ENCODE results near the gene C10orf71. TPM values are rescaled to one million over a fixed set of nuclear protein-coding genes. Genes with fewer than 3 reads are reported as not detected.

C10orf71 gene
- total RNA-seq, 1 donor from 2014 or later = not detected

- DNase-seq (ENCODE audit: low read depth, low spot score) = no peak
- peaks cover 6% of the 10 kb centered on the region for H3K4me1 Mint-ChIP-seq
- no peaks in the 10 kb centered on the region for H3K27me3 Mint-ChIP-seq (ENCODE audit: low read depth)
- no peak overlapping the region for H3K4me3 Mint-ChIP-seq
- no peaks in the 10 kb centered on the region for H3K36me3 Mint-ChIP-seq (ENCODE audit: low read depth)
- H3K9me3 Mint-ChIP-seq = no peaks in the 10 kb centered on the region
- peak overlapping the region; percentile 40 for H3K27ac Mint-ChIP-seq (ENCODE audit: unreplicated experiment)
- TF ChIP-seq, protein P1, sequence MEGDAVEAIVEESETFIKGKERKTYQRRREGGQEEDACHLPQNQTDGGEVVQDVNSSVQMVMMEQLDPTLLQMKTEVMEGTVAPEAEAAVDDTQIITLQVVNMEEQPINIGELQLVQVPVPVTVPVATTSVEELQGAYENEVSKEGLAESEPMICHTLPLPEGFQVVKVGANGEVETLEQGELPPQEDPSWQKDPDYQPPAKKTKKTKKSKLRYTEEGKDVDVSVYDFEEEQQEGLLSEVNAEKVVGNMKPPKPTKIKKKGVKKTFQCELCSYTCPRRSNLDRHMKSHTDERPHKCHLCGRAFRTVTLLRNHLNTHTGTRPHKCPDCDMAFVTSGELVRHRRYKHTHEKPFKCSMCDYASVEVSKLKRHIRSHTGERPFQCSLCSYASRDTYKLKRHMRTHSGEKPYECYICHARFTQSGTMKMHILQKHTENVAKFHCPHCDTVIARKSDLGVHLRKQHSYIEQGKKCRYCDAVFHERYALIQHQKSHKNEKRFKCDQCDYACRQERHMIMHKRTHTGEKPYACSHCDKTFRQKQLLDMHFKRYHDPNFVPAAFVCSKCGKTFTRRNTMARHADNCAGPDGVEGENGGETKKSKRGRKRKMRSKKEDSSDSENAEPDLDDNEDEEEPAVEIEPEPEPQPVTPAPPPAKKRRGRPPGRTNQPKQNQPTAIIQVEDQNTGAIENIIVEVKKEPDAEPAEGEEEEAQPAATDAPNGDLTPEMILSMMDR (conservative IDR thresholded peaks at IDR 0.05) = no peak
Observed at GRCh38 chr10:49359349-49360270, 60.6 kb downstream of the C10orf71 start.

- H3K27ac Mint-ChIP-seq (ENCODE audit: unreplicated experiment) = peak overlapping the region; percentile 40
- H3K9me3 Mint-ChIP-seq = no peaks in the 10 kb centered on the region
- TF ChIP-seq, protein P1 (conservative IDR thresholded peaks at IDR 0.05) = no peak
- H3K27me3 Mint-ChIP-seq (ENCODE audit: low read depth) = no peaks in the 10 kb centered on the region
- H3K36me3 Mint-ChIP-seq (ENCODE audit: low read depth) = no peaks in the 10 kb centered on the region
- no peak overlapping the region for H3K4me3 Mint-ChIP-seq
- no peak for DNase-seq (ENCODE audit: low read depth, low spot score)
- peaks cover 6% of the 10 kb centered on the region for H3K4me1 Mint-ChIP-seq
Observed at GRCh38 chr10:49360271-49361177, 61.6 kb downstream of the C10orf71 start.

DNA sequence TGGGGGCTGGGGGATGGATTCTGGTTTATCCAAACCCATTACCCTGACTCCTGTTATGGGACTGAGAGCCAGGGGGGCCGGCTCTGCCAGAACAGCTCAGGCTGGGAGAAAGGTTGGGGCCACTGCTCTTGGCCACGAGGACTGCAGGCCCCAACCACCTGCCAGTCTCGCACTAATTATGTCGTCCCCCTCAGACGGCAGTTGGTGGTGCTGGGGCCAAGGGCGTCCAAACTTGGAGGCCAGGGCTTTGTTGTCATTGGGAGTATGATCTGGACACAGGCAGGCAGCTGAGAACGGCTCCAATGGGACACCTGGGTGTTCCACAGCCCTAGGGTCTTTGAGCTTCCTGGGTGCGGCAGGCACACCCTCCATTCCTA is 62.2 kb downstream of the C10orf71 start:
- H3K27ac Mint-ChIP-seq (ENCODE audit: unreplicated experiment) = no peak overlapping the region
- H3K4me3 Mint-ChIP-seq = no peak overlapping the region
- no peak for DNase-seq (ENCODE audit: low read depth, low spot score)
- H3K36me3 Mint-ChIP-seq (ENCODE audit: low read depth) = no peaks in the 10 kb centered on the region
- no peaks in the 10 kb centered on the region for H3K27me3 Mint-ChIP-seq (ENCODE audit: low read depth)
- no peaks in the 10 kb centered on the region for H3K9me3 Mint-ChIP-seq
- peaks cover 6% of the 10 kb centered on the region for H3K4me1 Mint-ChIP-seq
- TF ChIP-seq, protein P1 (conservative IDR thresholded peaks at IDR 0.05) = no peak

- Mint-ChIP-seq H3K4me3 (no peak overlapping the region), H3K27me3 (ENCODE audit: low read depth) (no peaks in the 10 kb centered on the region), H3K9me3 (no peaks in the 10 kb centered on the region), H3K4me1 (peaks cover 6% of the 10 kb centered on the region), H3K36me3 (ENCODE audit: low read depth) (no peaks in the 10 kb centered on the region), H3K27ac (ENCODE audit: unreplicated experiment) (no peak overlapping the region)
- DNase-seq (ENCODE audit: low read depth, low spot score) = no peak
- TF ChIP-seq, protein P1 (conservative IDR thresholded peaks at IDR 0.05) = no peak
Observed at GRCh38 chr10:49361735-49362568, 63.0 kb downstream of the C10orf71 start.
